Measurements from ENCODE around the gene SSBP4. TPM values are rescaled to one million over a fixed set of nuclear protein-coding genes. Genes with fewer than 3 reads are reported as not detected.

SSBP4 gene
- total and polyA plus RNA-seq, 2 of the 4 experiments (the other 2 are of a cell fraction): 14.9 to 39.7 TPM

- Histone ChIP-seq H3K79me1 (ENCODE audit: low read depth in 1 of 2, low read length in 2 of 2) (peaks cover 14 to 35% of the 10 kb centered on the region in 2 experiments), H3K9me1 (ENCODE audit: insufficient read depth, low read length) (peaks cover 9% of the 10 kb centered on the region; the same call in 1 of the 2 replicates), H3K27ac (ENCODE audit: insufficient read depth, low read length) (no peak overlapping the region), H3K56ac (ENCODE audit: extremely low read depth, insufficient read depth, low read length) (no peak overlapping the region), H3K18ac (ENCODE audit: low read depth, low read length) (no peak overlapping the region), H2BK20ac (ENCODE audit: low read depth, low read length) (no peak overlapping the region), H2BK15ac (ENCODE audit: low read depth, low read length) (no peak overlapping the region), H4K8ac (ENCODE audit: low read depth in 2 of 2, low read length in 2 of 2) (no peak overlapping the region), H2BK5ac (ENCODE audit: low read depth, low read length, poor library complexity, severe bottlenecking) (no peak overlapping the region), H3K4ac (ENCODE audit: low read depth, low read length) (no peak overlapping the region), H4K20me1 (ENCODE audit: insufficient read depth, low read length) (peaks cover 58% of the 10 kb centered on the region), H2AK9ac (replicated peaks; ENCODE audit: low read depth, low read length, poor library complexity) (no peak overlapping the region), H3K27me3 (ENCODE audit: control insufficient read depth, insufficient read depth, low read length) (no peaks in the 10 kb centered on the region), H3K4me1 (ENCODE audit: control insufficient read depth, insufficient read depth, low read length) (peaks cover 11% of the 10 kb centered on the region; the same call in 1 of the 2 replicates), H3K23ac (ENCODE audit: low read depth, low read length) (no peak overlapping the region), H3K4me2 (ENCODE audit: low read depth, low read length) (no peak overlapping the region), H2BK120ac (ENCODE audit: low read depth, low read length) (no peak overlapping the region), H3K14ac (replicated peaks; ENCODE audit: low read depth, low read length) (no peak overlapping the region), H4K5ac (ENCODE audit: low read depth, low read length) (no peak overlapping the region), H3K9ac (ENCODE audit: low read depth, low read length) (no peak overlapping the region), H3K4me3 (ENCODE audit: insufficient read depth, low read depth, low read length) (no peak overlapping the region), H3K36me3 (ENCODE audit: control insufficient read depth, insufficient read depth, low read length) (peaks cover 47% of the 10 kb centered on the region), H2AK5ac (ENCODE audit: low read depth, low read length) (no peak overlapping the region), H2AFZ (replicated peaks; ENCODE audit: low read length, poor library complexity) (no peak overlapping the region), H3K9me3 (ENCODE audit: control insufficient read depth, insufficient read depth, low read length) (no peaks in the 10 kb centered on the region), H4K91ac (ENCODE audit: insufficient read depth, low read depth, low read length) (no peak overlapping the region)
- intact Hi-C loops (cut with micrococcal nuclease): no loop called here
- dilution Hi-C loops (cut with HindIII; ENCODE audit: low sequenced_read_pairs, unreplicated experiment): no loop called here
- TF ChIP-seq RAD21 (IDR thresholded peaks at IDR 0.05; ENCODE audit: low read length): no peak
- TF ChIP-seq MXI1 (IDR thresholded peaks at IDR 0.05; ENCODE audit: borderline replicate concordance, low read depth, low read length): no peak
- TF ChIP-seq USF2 (IDR thresholded peaks at IDR 0.05; ENCODE audit: low read depth, low read length): no peak
- no peak for TF ChIP-seq BHLHE40 (IDR thresholded peaks at IDR 0.05; ENCODE audit: low read depth, low read length)
- no peak for TF ChIP-seq POLR2A (IDR thresholded peaks at IDR 0.05; ENCODE audit: low read depth, low read length)
- TF ChIP-seq RCOR1 (IDR thresholded peaks at IDR 0.05; ENCODE audit: insufficient replicate concordance, low read length): no peak
- no peak for TF ChIP-seq CTCF (conservative IDR thresholded peaks at IDR 0.05; ENCODE audit: low read depth, low read length)
- TF ChIP-seq FOS (IDR thresholded peaks at IDR 0.05; ENCODE audit: low read depth, low read length): no peak
- TF ChIP-seq CHD1 (IDR thresholded peaks at IDR 0.05; ENCODE audit: low read depth, low read length): no peak
- no peak for TF ChIP-seq MAZ (IDR thresholded peaks at IDR 0.05; ENCODE audit: borderline replicate concordance, low read depth, low read length)
- no peak for TF ChIP-seq MAFK (IDR thresholded peaks at IDR 0.05; ENCODE audit: low read depth, low read length)
- no peak for TF ChIP-seq RFX5 (IDR thresholded peaks at IDR 0.05; ENCODE audit: low read depth, low read length)
- no peak for TF ChIP-seq ELK1 (IDR thresholded peaks at IDR 0.05; ENCODE audit: borderline replicate concordance, low read depth, low read length)
- no peak for TF ChIP-seq NFE2L2 (IDR thresholded peaks at IDR 0.05; ENCODE audit: low read depth, low read length)
- no peak for TF ChIP-seq SMC3 (IDR thresholded peaks at IDR 0.05; ENCODE audit: low read depth, low read length)
- no peak for TF ChIP-seq CEBPB (IDR thresholded peaks at IDR 0.05; ENCODE audit: low read depth, low read length)
- WGBS, 2 experiments (ENCODE audit: extremely low coverage in 2 of 2, insufficient read length in 1 of 2): 93% methylated on average over 5 of the region's 6 CpGs; no CpG with 5 or more reads in 1 of the 2 experiments
- DNase-seq (no peak), ATAC-seq (ENCODE audit: low read depth) (no peak)
- no TSS peak for BruUV-seq (replicated peaks)
- in situ Hi-C loops (cut with MboI; ENCODE audit: low sequenced_read_pairs): no loop called here
- ChIA-PET POLR2A (ENCODE audit: unreplicated experiment) (no interaction called here), CTCF (no interaction called here)
Observed at GRCh38 chr19:18443406-18443805, 24.2 kb downstream of the SSBP4 start.
